Mucosa of rectum (tissue), 2 donors: ENCODE results near the gene KCNC4.

ENCODE experiments used
- H3K27ac ChIP-seq, 2 donors: one replicate each; pipeline ENCODE4 v1.7.0; 2013; ENCODE audit warnings: inconsistent platforms in 2 of 2, low read depth in 2 of 2, low read length in 2 of 2
- H3K27me3 ChIP-seq, 2 donors: one replicate each; pipeline ENCODE4 v1.7.0; 2013; ENCODE audit warnings: low read length in 2 of 2; ENCODE audit not compliant: control insufficient read depth in 2 of 2, insufficient read depth in 2 of 2
- H3K36me3 ChIP-seq, 2 donors: one replicate each; pipeline ENCODE4 v1.7.0; 2013; ENCODE audit warnings: low read length in 2 of 2; ENCODE audit not compliant: control insufficient read depth in 2 of 2, insufficient read depth in 2 of 2
- H3K4me1 ChIP-seq, 2 donors: one replicate each; pipeline ENCODE4 v1.7.0; 2013; ENCODE audit warnings: low read length in 2 of 2, mild to moderate bottlenecking in 1 of 2; ENCODE audit not compliant: control insufficient read depth in 2 of 2, insufficient read depth in 2 of 2
- H3K4me3 ChIP-seq, 2 donors: one replicate each; pipeline ENCODE4 v1.7.0; 2013; ENCODE audit warnings: low read length in 2 of 2
- H3K9ac ChIP-seq, 2 donors: one replicate each; pipeline ENCODE4 v1.7.0; 2013; ENCODE audit warnings: low read length in 2 of 2, low read depth in 1 of 2, mild to moderate bottlenecking in 1 of 2
- H3K9me3 ChIP-seq, 2 donors: one replicate each; pipeline ENCODE4 v1.7.0; 2013; ENCODE audit warnings: low read length in 2 of 2; ENCODE audit not compliant: control insufficient read depth in 2 of 2
- donor health status: healthy.
- donor health status: Normal muscosa, but diverticular disease.

KCNC4 gene

DNA sequence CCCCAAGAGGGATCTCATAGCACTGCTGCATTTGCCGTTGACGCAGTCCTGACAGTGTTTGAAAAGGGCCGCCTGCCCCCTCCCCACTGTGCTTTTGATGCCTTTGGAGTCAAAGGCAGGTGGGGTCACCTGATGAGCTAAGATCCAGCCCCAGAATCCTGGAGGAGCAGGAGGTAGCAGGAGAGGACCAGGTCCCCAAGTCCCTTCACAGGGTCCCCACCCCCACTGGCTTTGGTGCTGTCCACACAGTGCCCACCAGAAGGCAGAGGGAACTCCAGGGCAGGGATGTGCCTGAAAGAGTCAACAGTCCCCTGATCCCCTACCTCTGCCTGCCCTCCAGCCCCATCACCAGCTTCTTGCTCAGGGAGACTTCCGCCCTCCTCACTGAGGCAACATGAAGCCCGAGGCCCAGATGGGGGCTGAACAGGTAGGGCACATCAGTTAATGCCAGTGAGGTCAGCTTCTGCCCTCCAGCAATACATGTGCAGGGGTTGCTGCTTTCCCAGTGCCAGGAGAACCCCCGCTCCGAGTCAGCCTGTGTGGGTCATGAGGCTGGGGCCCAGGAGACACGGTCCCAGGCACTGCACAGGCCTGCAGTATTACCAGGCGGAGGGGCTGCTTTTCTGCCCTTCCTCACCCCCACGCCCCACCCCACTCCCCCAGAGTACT lies 8.8 kb upstream of the KCNC4 start:
- Histone ChIP-seq H3K27me3 (no peaks in the 10 kb centered on the region), H3K4me3 (no peak overlapping the region), H3K9me3 (no peaks in the 10 kb centered on the region), H3K27ac (no peak overlapping the region), H3K4me1 (peaks cover 0 to 11% of the 10 kb centered on the region in 2 donors), H3K9ac (no peak overlapping the region), H3K36me3 (no peaks in the 10 kb centered on the region)

GRCh38 chr1:110203021-110203661 lies 7.0 kb upstream of the KCNC4 start:
- no peak overlapping the region for H3K9ac ChIP-seq
- peaks cover 0 to 11% of the 10 kb centered on the region in 2 donors for H3K4me1 ChIP-seq
- H3K36me3 ChIP-seq: no peaks in the 10 kb centered on the region
- peak overlapping the region; percentile 71 to 74 for H3K27ac ChIP-seq
- no peaks in the 10 kb centered on the region for H3K9me3 ChIP-seq
- no peak overlapping the region for H3K4me3 ChIP-seq
- H3K27me3 ChIP-seq: no peaks in the 10 kb centered on the region

DNA sequence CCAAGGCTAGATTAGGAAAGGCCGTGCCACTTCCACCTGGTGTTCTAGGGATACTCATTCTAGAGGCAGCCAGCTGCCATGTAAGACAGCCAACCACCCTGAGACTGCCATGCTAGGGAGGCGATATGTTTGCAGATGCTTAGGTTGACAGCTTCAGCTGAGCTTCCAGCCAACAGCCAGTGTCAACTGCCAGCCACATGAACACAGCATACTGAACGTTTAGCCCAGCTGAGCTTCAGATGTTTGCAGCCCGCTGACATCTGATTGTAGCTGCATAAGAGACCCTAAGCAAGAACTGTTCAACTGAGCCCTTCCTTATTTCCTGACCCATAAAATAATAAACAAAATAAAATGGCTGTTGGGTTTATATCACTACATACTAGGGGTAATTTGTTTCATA lies 5.0 kb upstream of the KCNC4 start:
- H3K4me1 ChIP-seq: peaks cover 6 to 18% of the 10 kb centered on the region in 2 donors

DNA sequence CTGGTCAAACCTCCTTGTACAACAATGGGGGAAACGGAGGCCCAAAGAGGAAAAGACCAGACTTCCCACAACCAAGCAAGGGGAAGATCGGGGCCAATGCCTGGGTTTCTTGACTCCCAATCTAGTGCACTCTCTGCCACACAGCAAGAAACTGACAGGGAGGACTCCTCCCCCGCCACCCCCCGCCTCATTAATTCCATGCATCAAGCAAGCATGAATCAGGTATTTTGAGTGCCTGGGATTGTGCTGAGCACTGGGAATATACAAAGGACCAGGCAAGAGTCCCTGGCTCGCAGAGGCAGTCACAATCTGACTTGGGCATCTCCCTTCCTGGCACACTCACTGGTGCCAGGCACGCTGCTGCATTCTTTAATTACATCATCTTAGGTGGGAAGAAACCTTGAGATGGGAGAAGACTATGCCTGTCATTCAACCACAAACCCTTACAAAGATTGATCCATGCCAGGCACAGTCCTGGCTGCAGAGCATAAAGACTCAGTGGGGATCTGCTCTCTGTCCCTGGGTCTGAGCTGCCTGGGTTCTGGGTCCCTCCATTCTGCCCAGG lies 4.4 kb upstream of the KCNC4 start:
- Histone ChIP-seq H3K36me3 (no peaks in the 10 kb centered on the region), H3K9me3 (no peaks in the 10 kb centered on the region), H3K27ac (no peak overlapping the region), H3K27me3 (no peaks in the 10 kb centered on the region), H3K9ac (no peak overlapping the region), H3K4me1 (peaks cover 6 to 18% of the 10 kb centered on the region in 2 donors), H3K4me3 (no peak overlapping the region)

More for the DNA sequence above, 5.0 kb upstream of the KCNC4 start:
- no peak overlapping the region for H3K27ac ChIP-seq
- H3K9ac ChIP-seq: no peak overlapping the region
- no peaks in the 10 kb centered on the region for H3K27me3 ChIP-seq
- no peak overlapping the region for H3K4me3 ChIP-seq
- no peaks in the 10 kb centered on the region for H3K9me3 ChIP-seq
- no peaks in the 10 kb centered on the region for H3K36me3 ChIP-seq

DNA sequence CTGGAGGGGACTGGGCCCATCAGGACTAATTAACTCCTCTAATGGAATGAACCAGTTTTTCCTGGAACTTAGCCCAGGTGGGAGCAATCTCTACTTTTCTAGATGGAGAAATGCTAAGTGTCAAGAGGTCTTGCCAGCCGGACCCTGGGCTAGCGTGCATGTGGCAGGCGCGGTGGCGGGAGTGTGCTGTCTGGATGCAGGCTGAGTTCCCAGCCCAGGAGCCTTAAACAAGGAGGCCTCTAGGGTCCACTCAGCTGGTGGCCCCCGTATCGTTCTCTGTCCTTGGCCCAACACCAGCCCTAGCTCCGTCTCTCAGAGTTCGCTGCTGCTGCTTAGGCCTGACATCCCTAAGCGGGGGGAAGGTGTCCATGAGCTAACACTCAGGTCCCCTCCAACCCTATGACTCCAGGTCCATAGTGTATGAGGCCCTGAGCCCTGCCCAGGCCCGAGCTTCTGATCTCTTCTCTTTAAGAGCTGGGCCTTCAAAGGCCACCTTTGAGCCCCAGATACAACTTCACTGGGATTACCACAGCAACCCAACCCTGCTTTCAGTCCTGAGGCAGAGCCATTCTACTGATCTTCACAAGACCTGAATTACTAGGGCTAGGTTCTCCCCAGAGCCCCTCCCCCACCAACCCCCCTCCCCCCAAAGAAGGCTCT lies 3.7 kb upstream of the KCNC4 start:
- no peaks in the 10 kb centered on the region for H3K27me3 ChIP-seq
- H3K9ac ChIP-seq: no peak overlapping the region
- H3K36me3 ChIP-seq: no peaks in the 10 kb centered on the region

DNA sequence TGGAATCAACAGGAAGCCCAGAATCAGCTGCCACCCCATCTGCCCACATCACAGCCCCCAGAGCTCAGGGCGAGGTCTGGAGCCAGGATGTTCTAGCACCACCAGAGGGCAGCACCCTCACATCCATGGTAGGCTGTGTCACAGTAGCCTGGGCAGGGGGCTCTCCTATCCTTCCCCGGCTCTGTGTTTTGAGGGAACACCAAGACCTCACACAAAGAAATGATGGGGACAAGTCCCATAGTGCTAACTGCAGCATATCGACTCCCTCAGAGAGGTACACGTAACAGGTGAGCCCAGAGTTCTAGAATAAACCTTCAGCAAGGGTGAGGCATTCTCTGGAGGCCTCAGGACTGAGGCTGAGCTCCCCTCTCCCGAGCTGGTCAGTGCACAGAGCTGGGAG lies 2.3 kb upstream of the KCNC4 start:
- no peak overlapping the region for H3K27ac ChIP-seq
- H3K4me1 ChIP-seq: peaks cover 19 to 20% of the 10 kb centered on the region in 2 donors
- H3K9ac ChIP-seq: no peak overlapping the region
- H3K36me3 ChIP-seq: no peaks in the 10 kb centered on the region
- H3K9me3 ChIP-seq: no peaks in the 10 kb centered on the region
- H3K4me3 ChIP-seq: no peak overlapping the region
- no peaks in the 10 kb centered on the region for H3K27me3 ChIP-seq

More for the DNA sequence above, 3.7 kb upstream of the KCNC4 start:
- Histone ChIP-seq H3K4me1 (peaks cover 9 to 20% of the 10 kb centered on the region in 2 donors), H3K4me3 (no peak overlapping the region), H3K27ac (no peak overlapping the region), H3K9me3 (no peaks in the 10 kb centered on the region)

- H3K27ac ChIP-seq: peak overlapping the region; percentile 86 to 87
- H3K4me1 ChIP-seq: peaks cover 10 to 19% of the 10 kb centered on the region in 2 donors
- no peaks in the 10 kb centered on the region for H3K36me3 ChIP-seq
- H3K4me3 ChIP-seq: peak overlapping the region; percentile 78
- H3K9me3 ChIP-seq: no peaks in the 10 kb centered on the region
- peak overlapping the region; percentile 85 to 87 for H3K9ac ChIP-seq
- H3K27me3 ChIP-seq: no peaks in the 10 kb centered on the region
Observed at GRCh38 chr1:110208916-110209645, 1.0 kb upstream of the KCNC4 start.

DNA sequence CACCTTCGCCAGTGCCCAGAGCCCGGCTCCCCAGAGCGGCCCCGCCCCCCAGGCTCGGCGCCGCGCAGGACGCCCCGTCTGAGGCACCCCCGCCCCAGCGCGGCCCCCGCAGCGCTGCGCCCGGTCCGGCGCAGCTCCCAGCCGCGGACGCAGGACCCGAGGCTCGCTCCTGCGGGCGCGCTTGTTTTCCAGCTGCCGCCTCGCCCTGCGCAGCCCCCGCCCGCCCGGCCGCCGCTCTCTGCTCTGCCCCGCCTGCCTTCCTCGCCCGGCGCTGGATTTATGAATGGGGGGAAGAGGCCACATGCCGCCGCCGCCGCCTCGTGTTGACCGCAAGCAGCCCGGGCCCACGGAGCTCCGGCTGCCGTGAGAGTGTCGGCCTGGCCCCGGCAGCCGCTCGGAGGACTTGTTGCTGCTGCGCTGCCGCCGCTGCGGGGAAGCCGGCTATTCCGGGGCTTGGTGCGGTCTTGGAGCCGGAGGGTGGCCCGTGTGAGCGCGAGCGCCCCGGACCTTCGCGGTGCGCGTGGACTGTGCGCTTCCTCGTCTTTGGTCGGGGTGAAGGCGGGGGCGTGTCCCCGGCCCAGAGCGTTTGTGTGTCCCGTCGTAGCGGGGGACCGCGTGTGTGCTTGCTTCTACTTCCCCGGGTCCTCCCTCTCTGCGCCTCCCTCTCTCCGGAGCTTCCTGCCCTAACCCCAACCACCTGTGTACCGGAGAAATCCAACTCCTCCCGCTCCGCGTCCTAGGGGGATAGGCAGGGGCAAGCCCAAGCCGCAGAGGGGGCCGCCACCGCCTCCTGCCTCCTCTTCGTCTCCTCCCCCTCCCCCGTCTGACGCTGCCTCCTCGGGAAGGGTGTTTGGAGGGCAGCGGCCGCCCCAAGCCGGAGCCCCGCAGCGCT lies 736 bp downstream of the KCNC4 start:
- peak overlapping the region; percentile 47 to 77 for H3K9ac ChIP-seq
- H3K4me1 ChIP-seq: peaks cover 9 to 22% of the 10 kb centered on the region in 2 donors
- peak overlapping the region; percentile 74 to 78 for H3K4me3 ChIP-seq
- H3K27ac ChIP-seq: peak overlapping the region; percentile 86
- no peaks in the 10 kb centered on the region for H3K27me3 ChIP-seq
- no peaks in the 10 kb centered on the region for H3K9me3 ChIP-seq
- H3K36me3 ChIP-seq: no peaks in the 10 kb centered on the region

DNA sequence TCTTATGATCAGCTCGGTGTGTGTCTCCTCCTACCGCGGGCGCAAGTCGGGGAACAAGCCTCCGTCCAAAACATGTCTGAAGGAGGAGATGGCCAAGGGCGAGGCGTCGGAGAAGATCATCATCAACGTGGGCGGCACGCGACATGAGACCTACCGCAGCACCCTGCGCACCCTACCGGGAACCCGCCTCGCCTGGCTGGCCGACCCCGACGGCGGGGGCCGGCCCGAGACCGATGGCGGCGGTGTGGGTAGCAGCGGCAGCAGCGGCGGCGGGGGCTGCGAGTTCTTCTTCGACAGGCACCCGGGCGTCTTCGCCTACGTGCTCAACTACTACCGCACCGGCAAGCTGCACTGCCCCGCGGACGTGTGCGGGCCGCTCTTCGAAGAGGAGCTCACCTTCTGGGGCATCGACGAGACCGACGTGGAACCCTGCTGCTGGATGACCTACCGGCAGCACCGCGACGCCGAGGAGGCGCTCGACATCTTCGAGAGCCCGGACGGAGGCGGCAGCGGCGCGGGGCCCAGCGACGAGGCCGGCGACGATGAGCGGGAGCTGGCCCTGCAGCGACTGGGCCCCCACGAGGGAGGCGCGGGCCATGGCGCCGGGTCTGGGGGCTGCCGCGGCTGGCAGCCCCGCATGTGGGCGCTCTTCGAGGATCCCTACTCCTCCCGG lies 1.5 kb downstream of the KCNC4 start:
- H3K36me3 ChIP-seq: no peaks in the 10 kb centered on the region
- no peaks in the 10 kb centered on the region for H3K27me3 ChIP-seq
- H3K4me3 ChIP-seq: peak overlapping the region; percentile 74 to 78
- peak overlapping the region in 1 of 2 donors; percentile 77 for H3K9ac ChIP-seq
- H3K9me3 ChIP-seq: no peaks in the 10 kb centered on the region
- H3K4me1 ChIP-seq: peaks cover 9 to 22% of the 10 kb centered on the region in 2 donors
- H3K27ac ChIP-seq: peak overlapping the region in 1 of 2 donors; percentile 86
